H1 (cell line): ENCODE data around the gene PKP1. TPM values are rescaled to one million over a fixed set of nuclear protein-coding genes. Genes with fewer than 3 reads are reported as not detected.

Experiments
- EP300 ChIP-seq, 2 experiments: IDR thresholded peaks; 1 replicate in 1 of 2; 2 replicates in 1 of 2; pipeline ENCODE4 v1.6.1; 2011 to 2012; ENCODE audit warnings: low read depth in 2 of 2, low read length in 2 of 2, mild to moderate bottlenecking in 2 of 2, borderline replicate concordance in 1 of 2, inconsistent platforms in 1 of 2, moderate library complexity in 1 of 2
- MAFK ChIP-seq: IDR thresholded peaks from 2 replicates; pipeline ENCODE4 v1.6.1; 2012; ENCODE audit warnings: low read depth, mild to moderate bottlenecking, improper control_type of control experiment, low read length
- POLR2AphosphoS5 ChIP-seq: IDR thresholded peaks from 2 replicates; pipeline ENCODE4 v1.6.1; 2011; ENCODE audit warnings: low read depth, low read length
- polyA plus RNA-seq, 7 experiments: library from polyadenylated mRNA; depleted of rRNA in 3 of 7; stranded (reverse) in 5 of 7; unstranded in 2 of 7; fragments of >200 nt in 5 of 7; fragments of 200-250 nt in 2 of 7; gene quantifications; 1 replicate in 5 of 7; 2 replicates in 1 of 7; 4 replicates in 1 of 7; pipeline versions ENCODE4 v1.2.1 to v1.2.3, GENCODE V29; 2011 to 2013; ENCODE audit warnings: missing spikeins in 2 of 7, mixed read lengths in 2 of 7
- total RNA-seq: library from RNA; stranded (reverse); fragmentation: NEBNext Ultra II Directional; extraction: Animal tissue kit (Norgen Biotek cat#: 25700); gene quantifications from 2 replicates; pipeline ENCODE4 v1.2.1, GENCODE V29; 2021

Gene PKP1
- total and polyA plus RNA-seq, 2 of the 8 experiments (the other 6 are each of a cell fraction or from before 2014, with no cell fraction given): 0.21 to 0.95 TPM

- TF ChIP-seq POLR2AphosphoS5 (no peak), MAFK (no peak), EP300 (IDR thresholded peaks at IDR 0.05; ENCODE audit: borderline replicate concordance in 1 of 2, low read depth in 2 of 2, low read length in 2 of 2) (no peak)
Measured at GRCh38 chr1:201359873-201360210, 76.5 kb downstream of the PKP1 start (continued).
